ENCODE measurements around the gene MYCBP. TPM values are rescaled to one million over a fixed set of nuclear protein-coding genes. Genes with fewer than 3 reads are reported as not detected.
"Not testable (repeated sequence)": the region's sequence is repeated elsewhere in the genome, so short reads cannot be mapped to it uniquely, and the experiment has no call there.

MYCBP gene
- total RNA-seq, 4 donors from 2014 or later, result 17.4 to 22.5 (median 21.2) TPM

DNA sequence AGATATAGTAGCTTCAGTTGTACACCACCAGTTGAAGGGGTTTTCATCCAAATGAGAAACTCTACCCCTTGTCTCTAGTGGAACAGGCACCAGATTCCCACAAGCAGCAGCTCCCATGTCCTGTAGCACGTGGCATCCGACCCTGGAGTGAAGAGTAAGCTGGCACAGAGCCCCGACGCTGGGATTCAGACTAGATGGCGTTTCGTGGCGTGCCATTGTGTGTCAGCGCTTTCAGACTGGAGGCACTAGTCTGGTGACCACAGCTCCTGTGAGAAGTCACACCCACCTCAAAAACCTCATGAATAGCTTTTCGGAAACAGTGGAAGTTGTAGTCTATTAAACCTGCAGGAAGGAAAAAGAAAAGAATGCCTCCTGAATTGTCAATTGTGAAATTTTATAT, 33.8 kb downstream of the MYCBP start:
- peaks cover 7 to 17% (median 10%) of the 10 kb centered on the region in 4 donors for H3K4me1 ChIP-seq
- intact Hi-C loops (cut with DNase I), result loop anchor here (10.0 kb wide), 1 partner anchor 805 kb away; no protein-coding TSS in a partner anchor

DNA sequence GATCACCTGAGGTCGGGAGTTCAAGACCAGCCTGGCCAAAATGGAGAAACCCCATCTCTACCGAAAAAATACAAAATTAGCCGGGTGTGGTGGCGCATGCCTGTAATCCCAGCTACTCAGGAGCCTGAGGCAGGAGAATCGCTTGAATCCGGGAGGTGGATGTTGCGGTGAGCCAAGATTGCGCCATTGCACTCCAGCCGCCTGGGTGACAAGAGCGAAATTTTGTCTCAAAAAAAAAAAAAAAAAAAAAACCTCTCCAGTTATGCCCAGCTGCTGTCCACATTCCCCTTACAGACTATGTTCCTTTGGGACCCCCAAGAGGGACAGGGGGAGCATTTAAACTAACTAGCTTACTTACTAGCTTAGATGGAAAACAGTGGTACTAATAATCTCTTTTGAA, 36.8 kb downstream of the MYCBP start:
- not testable (repeated sequence) for DNase-seq (ENCODE audit: extremely low spot score); H3K9me3 ChIP-seq; H3K4me3 ChIP-seq; H3K27me3 ChIP-seq; H3K27ac ChIP-seq (replicated peaks in 1 of 4)
- peaks cover 7 to 17% (median 10%) of the 10 kb centered on the region in 4 donors for H3K4me1 ChIP-seq
- WGBS, result 88% methylated on average over 10 of the region's 10 CpGs
- H3K36me3 ChIP-seq, result peaks cover 16 to 39% (median 23%) of the 10 kb centered on the region in 4 donors
- intact Hi-C loops (cut with DNase I), result loop anchor here (10.0 kb wide), 1 partner anchor 802 kb away; no protein-coding TSS in a partner anchor

More for the DNA sequence above, 33.8 kb downstream of the MYCBP start:
- 95% methylated on average over 9 of the region's 9 CpGs for WGBS
- H3K36me3 ChIP-seq, result peaks cover 20 to 69% (median 48%) of the 10 kb centered on the region in 4 donors
- no peaks in the 10 kb centered on the region for H3K9me3 ChIP-seq
- TF ChIP-seq POLR2A (IDR thresholded peaks at IDR 0.05; ENCODE audit: low read depth), result no peak
- no peak for TF ChIP-seq EP300 (IDR thresholded peaks at IDR 0.05)
- no peak for TF ChIP-seq POLR2AphosphoS5 (IDR thresholded peaks at IDR 0.05)
- TF ChIP-seq, protein P1, sequence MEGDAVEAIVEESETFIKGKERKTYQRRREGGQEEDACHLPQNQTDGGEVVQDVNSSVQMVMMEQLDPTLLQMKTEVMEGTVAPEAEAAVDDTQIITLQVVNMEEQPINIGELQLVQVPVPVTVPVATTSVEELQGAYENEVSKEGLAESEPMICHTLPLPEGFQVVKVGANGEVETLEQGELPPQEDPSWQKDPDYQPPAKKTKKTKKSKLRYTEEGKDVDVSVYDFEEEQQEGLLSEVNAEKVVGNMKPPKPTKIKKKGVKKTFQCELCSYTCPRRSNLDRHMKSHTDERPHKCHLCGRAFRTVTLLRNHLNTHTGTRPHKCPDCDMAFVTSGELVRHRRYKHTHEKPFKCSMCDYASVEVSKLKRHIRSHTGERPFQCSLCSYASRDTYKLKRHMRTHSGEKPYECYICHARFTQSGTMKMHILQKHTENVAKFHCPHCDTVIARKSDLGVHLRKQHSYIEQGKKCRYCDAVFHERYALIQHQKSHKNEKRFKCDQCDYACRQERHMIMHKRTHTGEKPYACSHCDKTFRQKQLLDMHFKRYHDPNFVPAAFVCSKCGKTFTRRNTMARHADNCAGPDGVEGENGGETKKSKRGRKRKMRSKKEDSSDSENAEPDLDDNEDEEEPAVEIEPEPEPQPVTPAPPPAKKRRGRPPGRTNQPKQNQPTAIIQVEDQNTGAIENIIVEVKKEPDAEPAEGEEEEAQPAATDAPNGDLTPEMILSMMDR (IDR thresholded peaks at IDR 0.05), result no peak
- no peaks in the 10 kb centered on the region for H3K27me3 ChIP-seq
- no peak overlapping the region for H3K27ac ChIP-seq (replicated peaks in 1 of 4)
- DNase-seq (ENCODE audit: extremely low spot score), result no peak
- no peak overlapping the region for H3K4me3 ChIP-seq

DNA sequence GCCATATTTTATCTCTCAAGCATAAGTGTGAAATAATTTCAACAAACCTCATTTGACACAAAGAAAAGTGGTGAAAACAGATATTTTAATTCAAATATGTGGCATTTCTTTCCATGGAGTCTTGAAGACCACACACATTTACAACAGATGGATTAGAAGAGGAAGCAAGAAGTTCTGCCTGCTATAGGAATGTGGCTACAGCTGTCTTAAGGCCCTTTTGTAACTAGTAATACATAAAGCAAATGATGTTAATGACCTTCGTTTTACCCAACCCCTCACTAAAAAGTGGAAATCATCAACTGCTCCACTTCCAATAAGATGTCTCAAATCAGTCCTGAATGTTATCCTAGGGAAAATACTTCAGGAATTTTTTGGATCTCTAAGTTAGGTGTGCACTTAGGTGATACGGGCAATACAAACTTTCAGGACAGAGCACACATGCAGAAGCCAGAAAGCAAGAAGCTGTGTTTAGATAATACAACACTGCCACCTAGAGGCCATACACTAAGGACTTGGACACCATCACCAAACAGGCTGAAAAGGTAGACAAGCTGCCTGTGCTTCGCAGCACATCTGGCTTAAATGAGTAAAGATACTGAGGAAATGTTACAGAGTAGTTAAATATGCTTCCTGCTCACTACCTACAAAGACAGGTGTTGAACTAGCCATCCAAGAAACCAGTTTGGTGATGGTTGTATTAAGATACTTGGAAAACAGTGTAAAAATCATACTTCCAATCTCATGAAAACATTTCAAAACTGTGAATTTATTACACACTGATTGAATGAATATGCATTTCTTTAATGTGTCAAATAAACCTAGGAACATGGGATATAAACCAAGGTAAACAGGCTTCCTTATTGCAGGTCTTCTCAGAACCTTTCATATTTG, 38.0 kb downstream of the MYCBP start:
- Histone ChIP-seq H3K4me1 (peaks cover 3 to 10% (median 5%) of the 10 kb centered on the region in 4 donors), H3K9me3 (no peaks in the 10 kb centered on the region), H3K27me3 (no peaks in the 10 kb centered on the region), H3K4me3 (no peak overlapping the region), H3K27ac (replicated peaks in 1 of 4) (no peak overlapping the region), H3K36me3 (peaks cover 16 to 32% (median 21%) of the 10 kb centered on the region in 4 donors)
- TF ChIP-seq EP300 (IDR thresholded peaks at IDR 0.05), result no peak
- TF ChIP-seq, protein P1 (IDR thresholded peaks at IDR 0.05), result peak; percentile 68 to 79 (median 78)
- 26% methylated on average over 3 of the region's 3 CpGs for WGBS
- no peak for DNase-seq (ENCODE audit: extremely low spot score)
- intact Hi-C loops (cut with DNase I), result loop anchor here (10.0 kb wide), 1 partner anchor 800 kb away; no protein-coding TSS in a partner anchor

DNA sequence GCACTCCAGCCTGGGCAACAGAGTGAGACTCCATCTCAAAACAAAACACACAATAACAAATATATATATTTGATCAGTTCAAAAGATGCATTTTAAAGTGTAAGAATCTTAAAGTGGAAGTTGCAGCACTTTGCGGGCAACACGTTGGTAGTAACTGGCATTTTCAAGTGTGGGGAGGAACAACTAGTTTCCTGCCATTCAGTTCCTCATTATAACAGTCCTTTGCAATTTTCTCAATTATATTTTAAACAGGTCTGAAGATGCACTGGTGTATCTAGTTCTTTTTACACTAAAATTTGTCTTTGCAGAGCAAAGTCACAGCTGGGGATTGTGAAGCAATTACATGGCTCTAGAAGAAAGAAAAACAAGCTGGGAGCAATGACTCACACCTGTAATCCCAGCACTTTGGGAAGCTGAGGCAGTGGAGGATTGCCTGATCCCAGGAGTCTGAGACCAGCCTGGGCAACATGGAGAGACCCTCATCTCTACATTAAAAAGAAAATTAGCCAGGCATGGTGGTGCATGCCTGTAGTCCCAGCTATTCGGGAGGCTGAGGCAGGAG, 38.8 kb downstream of the MYCBP start:
- intact Hi-C loops (cut with DNase I), result loop anchor here (10.0 kb wide), 1 partner anchor 800 kb away; no protein-coding TSS in a partner anchor
- TF ChIP-seq, protein P1 (IDR thresholded peaks at IDR 0.05), result no peak
- TF ChIP-seq POLR2A (IDR thresholded peaks at IDR 0.05; ENCODE audit: low read depth) (no peak), EP300 (IDR thresholded peaks at IDR 0.05) (no peak)
- H3K27ac ChIP-seq (replicated peaks in 1 of 4), result no peak overlapping the region

DNA sequence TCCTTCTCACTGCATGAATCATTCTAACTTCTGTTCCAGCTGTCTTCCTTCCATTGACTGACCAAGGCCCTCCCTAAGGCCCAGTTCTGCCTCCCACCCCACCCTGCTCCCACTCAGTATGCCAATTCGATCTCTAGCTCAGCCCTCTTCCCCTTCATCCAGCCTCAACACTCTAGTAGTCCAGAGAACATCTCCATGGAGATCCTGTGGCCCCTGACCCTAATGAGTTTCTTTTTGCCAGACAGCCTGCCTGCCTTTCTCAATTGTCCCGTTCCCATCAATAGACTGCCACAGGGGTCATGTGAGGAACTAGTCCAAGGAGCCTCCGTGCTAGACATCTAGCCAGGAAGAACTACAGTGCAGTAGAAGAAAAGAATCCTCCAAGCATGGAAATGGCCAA, 40.0 kb downstream of the MYCBP start:
- Histone ChIP-seq H3K36me3 (peaks cover 1 to 12% (median 6%) of the 10 kb centered on the region in 4 donors), H3K27ac (replicated peaks in 1 of 4) (no peak overlapping the region), H3K27me3 (no peaks in the 10 kb centered on the region), H3K9me3 (no peaks in the 10 kb centered on the region), H3K4me1 (peaks cover 0 to 15% (median 9%) of the 10 kb centered on the region in 4 donors), H3K4me3 (no peak overlapping the region)
- WGBS, result 53% methylated on average over 3 of the region's 3 CpGs
- intact Hi-C loops (cut with DNase I), result loop anchor here (10.0 kb wide), 1 partner anchor 798 kb away; no protein-coding TSS in a partner anchor
- no peak for TF ChIP-seq POLR2AphosphoS5 (IDR thresholded peaks at IDR 0.05)
- TF ChIP-seq EP300 (IDR thresholded peaks at IDR 0.05), result no peak
- TF ChIP-seq, protein P1 (IDR thresholded peaks at IDR 0.05), result no peak
- no peak for TF ChIP-seq POLR2A (IDR thresholded peaks at IDR 0.05; ENCODE audit: low read depth)
- no peak for DNase-seq (ENCODE audit: extremely low spot score)

More for the DNA sequence above, 38.8 kb downstream of the MYCBP start:
- Histone ChIP-seq H3K4me1 (peaks cover 0 to 7% (median 4%) of the 10 kb centered on the region in 4 donors), H3K36me3 (peaks cover 13 to 24% (median 17%) of the 10 kb centered on the region in 4 donors), H3K27me3 (no peaks in the 10 kb centered on the region), H3K9me3 (no peaks in the 10 kb centered on the region), H3K4me3 (no peak overlapping the region)
- no peak for DNase-seq (ENCODE audit: extremely low spot score)
- 80% methylated on average over 3 of the region's 3 CpGs for WGBS
